Kidney (tissue), 14 donors: ENCODE results near the gene ME1. TPM values are rescaled to one million over a fixed set of nuclear protein-coding genes. Genes with fewer than 3 reads are reported as not detected.

Experiments used
- DNase-seq, 5 donors: peaks; one replicate each; pipeline ENCODE4 v3.0.0-alpha.2; 2013 to 2020
- FAIRE-seq: peaks from 2 replicates; lab custom pipeline; 2012; peaks lifted over from hg19 to GRCh38; lab: Jason Lieb, UNC
- H3K27ac ChIP-seq, 2 donors: one replicate each; pipeline ENCODE4 v1.7.0; 2013; ENCODE audit warnings: low read depth in 2 of 2, low read length in 2 of 2, inconsistent platforms in 1 of 2
- H3K27me3 ChIP-seq: one replicate; pipeline ENCODE4 v1.7.1; 2013; ENCODE audit warnings: low read length, inconsistent platforms; ENCODE audit not compliant: control insufficient read depth, insufficient read depth
- H3K36me3 ChIP-seq, 3 donors: one replicate each; pipeline versions ENCODE4 v1.7.0 to v1.7.1; 2013; ENCODE audit warnings: low read length in 3 of 3, control low read depth in 1 of 3, inconsistent platforms in 1 of 3; ENCODE audit not compliant: insufficient read depth in 3 of 3, control insufficient read depth in 2 of 3
- H3K4me1 ChIP-seq, 3 donors: one replicate each; pipeline versions ENCODE4 v1.7.0 to v1.7.1; 2013; ENCODE audit warnings: low read length in 3 of 3, inconsistent platforms in 1 of 3, low read depth in 1 of 3; ENCODE audit not compliant: control insufficient read depth in 2 of 3, insufficient read depth in 2 of 3
- H3K4me3 ChIP-seq, 3 donors: one replicate each; pipeline versions ENCODE4 v1.7.0 to v1.8.1; 2013; ENCODE audit warnings: low read length in 3 of 3, control low read depth in 1 of 3, inconsistent platforms in 1 of 3
- H3K9ac ChIP-seq, 3 donors: one replicate each; pipeline versions ENCODE4 v1.7.0 to v1.7.1; 2013; ENCODE audit warnings: low read length in 3 of 3, control low read depth in 1 of 3, inconsistent platforms in 1 of 3
- H3K9me3 ChIP-seq, 3 donors: one replicate each; pipeline versions ENCODE4 v1.7.0 to v1.7.1; 2013; ENCODE audit warnings: low read length in 3 of 3, control low read depth in 1 of 3, inconsistent platforms in 1 of 3; ENCODE audit not compliant: control insufficient read depth in 2 of 3, insufficient read depth in 1 of 3
- CTCF ChIP-seq: IDR thresholded peaks from 3 replicates; pipeline ENCODE4 v1.5.1; 2012; ENCODE audit warnings: mild to moderate bottlenecking, moderate library complexity, borderline replicate concordance; ENCODE audit not compliant: insufficient read depth; ENCODE audit errors: extremely low read depth
- intact Hi-C: fragments of 100-400 bp; cut with DNase I; formaldehyde crosslinking; loops from one replicate; pipeline ENCODE4 v1.11.1; 2022
- polyA plus RNA-seq: library from polyadenylated mRNA; stranded (reverse); fragments of 350-450 nt; fragmentation: Illumina TruSeq; extraction: RNeasy Lipid Tissue Mini Kit (QIAGEN cat#74804); gene quantifications from one replicate; pipeline ENCODE4 v1.2.3, GENCODE V29; 2014; ENCODE audit warnings: low read depth, low replicate concordance; ENCODE audit not compliant: insufficient read depth
- total RNA-seq: library from RNA; stranded (reverse); fragmentation: NEBNext Ultra II Directional; extraction: Animal tissue kit (Norgen Biotek cat#: 25700); gene quantifications from one replicate; pipeline ENCODE4 v1.2.1, GENCODE V29; 2021
- donor health status: control.
- donor health status: control.
- donor health status: control.
- donor health status: control.
- donor health status: control.
- donor health status: DM: yes; HTN: yes; CAD: no.
- donor health status: Normal renal cell carcinoma (clear cell type).

ME1 gene
- total and polyA plus RNA-seq, 2 donors from 2014 or later: 3.3 to 5.5 TPM

- H3K9me3 ChIP-seq: no peaks in the 10 kb centered on the region
- H3K4me3 ChIP-seq: no peak overlapping the region
- peaks cover 0 to 3% (median 0%) of the 10 kb centered on the region in 3 donors for H3K4me1 ChIP-seq
- no peak for DNase-seq
- no peak for TF ChIP-seq CTCF
- no peak overlapping the region for H3K9ac ChIP-seq
- H3K36me3 ChIP-seq: no peaks in the 10 kb centered on the region
- H3K27ac ChIP-seq: no peak overlapping the region
- intact Hi-C loops: no loop called here
- FAIRE-seq: no peak
- H3K27me3 ChIP-seq: no peaks in the 10 kb centered on the region
These were observed 1.6 kb downstream of the ME1 start for GRCh38 chr6:83429269-83429668.

- intact Hi-C loops: no loop called here
- no peaks in the 10 kb centered on the region for H3K9me3 ChIP-seq
- H3K9ac ChIP-seq: no peak overlapping the region
- H3K27ac ChIP-seq: no peak overlapping the region
- no peaks in the 10 kb centered on the region for H3K27me3 ChIP-seq
- no peak overlapping the region for H3K4me3 ChIP-seq
- DNase-seq (no peak), FAIRE-seq (no peak)
- no peaks in the 10 kb centered on the region for H3K4me1 ChIP-seq
- TF ChIP-seq CTCF: no peak
- H3K36me3 ChIP-seq: no peaks in the 10 kb centered on the region
These were observed 6.3 kb downstream of the ME1 start for GRCh38 chr6:83424392-83425018.

GRCh38 chr6:83417880-83418663 is 12.8 kb downstream of the ME1 start:
- Histone ChIP-seq H3K4me3 (no peak overlapping the region), H3K9me3 (no peaks in the 10 kb centered on the region), H3K36me3 (no peaks in the 10 kb centered on the region), H3K27me3 (no peaks in the 10 kb centered on the region), H3K4me1 (no peaks in the 10 kb centered on the region), H3K27ac (no peak overlapping the region), H3K9ac (no peak overlapping the region)
- FAIRE-seq (peak; percentile 23), DNase-seq (peak in 2 of 5 donors; percentile 58 to 70)
- TF ChIP-seq CTCF: peak; percentile 43
- intact Hi-C loops: no loop called here
